ENCODE measurements around the gene ANKRD40. TPM values are rescaled to one million over a fixed set of nuclear protein-coding genes. Genes with fewer than 3 reads are reported as not detected.

The ANKRD40 gene
- total and polyA plus RNA-seq, 4 donors: 6.2 to 15.1 (median 9.7) TPM

GRCh38 chr17:50731575-50732460 is 24.1 kb upstream of the ANKRD40 start:
- WGBS: 77% methylated on average over 7 of the region's 7 CpGs
- H3K4me1 ChIP-seq (ENCODE audit: control insufficient read depth in 4 of 4, insufficient read depth in 4 of 4, low read length in 3 of 4): peaks cover 6 to 24% (median 21%) of the 10 kb centered on the region in 4 donors
- H3K27ac ChIP-seq (ENCODE audit: low read depth in 1 of 2, low read length in 2 of 2): no peak overlapping the region

GRCh38 chr17:50728881-50729765 is 21.4 kb upstream of the ANKRD40 start:
- Histone ChIP-seq H3K27me3 (ENCODE audit: control insufficient read depth in 4 of 4, insufficient read depth in 4 of 4, low read length in 3 of 4) (no peaks in the 10 kb centered on the region), H3K27ac (ENCODE audit: low read depth in 1 of 2, low read length in 2 of 2) (no peak overlapping the region), H3K4me1 (ENCODE audit: control insufficient read depth in 4 of 4, insufficient read depth in 4 of 4, low read length in 3 of 4) (peaks cover 9 to 38% (median 34%) of the 10 kb centered on the region in 4 donors), H3K9ac (ENCODE audit: low read depth in 1 of 2, low read length in 2 of 2) (no peak overlapping the region), H3K4me3 (ENCODE audit: low read depth in 1 of 3, low read length in 3 of 3) (no peak overlapping the region), H3K9me3 (ENCODE audit: control insufficient read depth in 4 of 4, low read length in 3 of 4) (no peaks in the 10 kb centered on the region), H3K36me3 (ENCODE audit: control insufficient read depth in 4 of 4, insufficient read depth in 3 of 4, low read depth in 1 of 4, low read length in 3 of 4) (peaks cover 0 to 3% (median 0%) of the 10 kb centered on the region in 4 donors)
- TF ChIP-seq, protein P1, sequence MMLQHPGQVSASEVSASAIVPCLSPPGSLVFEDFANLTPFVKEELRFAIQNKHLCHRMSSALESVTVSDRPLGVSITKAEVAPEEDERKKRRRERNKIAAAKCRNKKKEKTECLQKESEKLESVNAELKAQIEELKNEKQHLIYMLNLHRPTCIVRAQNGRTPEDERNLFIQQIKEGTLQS (IDR thresholded peaks at IDR 0.05): no peak
- no peak for TF ChIP-seq RXRA (IDR thresholded peaks at IDR 0.05)
- TF ChIP-seq SP1 (IDR thresholded peaks at IDR 0.05): no peak
- no peak for TF ChIP-seq HNF4A (conservative IDR thresholded peaks at IDR 0.05)
- no peak for TF ChIP-seq NR2F2 (IDR thresholded peaks at IDR 0.05)
- TF ChIP-seq, protein P2, sequence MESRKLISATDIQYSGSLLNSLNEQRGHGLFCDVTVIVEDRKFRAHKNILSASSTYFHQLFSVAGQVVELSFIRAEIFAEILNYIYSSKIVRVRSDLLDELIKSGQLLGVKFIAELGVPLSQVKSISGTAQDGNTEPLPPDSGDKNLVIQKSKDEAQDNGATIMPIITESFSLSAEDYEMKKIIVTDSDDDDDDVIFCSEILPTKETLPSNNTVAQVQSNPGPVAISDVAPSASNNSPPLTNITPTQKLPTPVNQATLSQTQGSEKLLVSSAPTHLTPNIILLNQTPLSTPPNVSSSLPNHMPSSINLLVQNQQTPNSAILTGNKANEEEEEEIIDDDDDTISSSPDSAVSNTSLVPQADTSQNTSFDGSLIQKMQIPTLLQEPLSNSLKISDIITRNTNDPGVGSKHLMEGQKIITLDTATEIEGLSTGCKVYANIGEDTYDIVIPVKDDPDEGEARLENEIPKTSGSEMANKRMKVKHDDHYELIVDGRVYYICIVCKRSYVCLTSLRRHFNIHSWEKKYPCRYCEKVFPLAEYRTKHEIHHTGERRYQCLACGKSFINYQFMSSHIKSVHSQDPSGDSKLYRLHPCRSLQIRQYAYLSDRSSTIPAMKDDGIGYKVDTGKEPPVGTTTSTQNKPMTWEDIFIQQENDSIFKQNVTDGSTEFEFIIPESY (IDR thresholded peaks at IDR 0.05): no peak
- no peak for TF ChIP-seq MAX (IDR thresholded peaks at IDR 0.05)
- TF ChIP-seq YY1 (IDR thresholded peaks at IDR 0.05): no peak
- TF ChIP-seq GABPA (IDR thresholded peaks at IDR 0.05 in 1 of 2, conservative IDR thresholded peaks at IDR 0.05 in 1 of 2): no peak
- no peak for DNase-seq (ENCODE audit: low spot score)
- 74% methylated on average over 5 of the region's 5 CpGs for WGBS

More at GRCh38 chr17:50731575-50732460, 24.1 kb upstream of the ANKRD40 start:
- Histone ChIP-seq H3K36me3 (ENCODE audit: control insufficient read depth in 4 of 4, insufficient read depth in 3 of 4, low read depth in 1 of 4, low read length in 3 of 4) (peaks cover 0 to 3% (median under 1%) of the 10 kb centered on the region in 4 donors), H3K4me3 (ENCODE audit: low read depth in 1 of 3, low read length in 3 of 3) (no peak overlapping the region), H3K9ac (ENCODE audit: low read depth in 1 of 2, low read length in 2 of 2) (no peak overlapping the region), H3K9me3 (ENCODE audit: control insufficient read depth in 4 of 4, low read length in 3 of 4) (no peaks in the 10 kb centered on the region), H3K27me3 (ENCODE audit: control insufficient read depth in 4 of 4, insufficient read depth in 4 of 4, low read length in 3 of 4) (no peaks in the 10 kb centered on the region)
- TF ChIP-seq NR2F2 (IDR thresholded peaks at IDR 0.05) (no peak), FOXA2 (IDR thresholded peaks at IDR 0.05) (no peak), SP1 (IDR thresholded peaks at IDR 0.05) (no peak), YY1 (IDR thresholded peaks at IDR 0.05) (no peak), HNF4A (conservative IDR thresholded peaks at IDR 0.05) (no peak), GABPA (IDR thresholded peaks at IDR 0.05 in 1 of 2, conservative IDR thresholded peaks at IDR 0.05 in 1 of 2) (no peak), RXRA (IDR thresholded peaks at IDR 0.05) (no peak), EGR1 (IDR thresholded peaks at IDR 0.05; ENCODE audit: low read depth in 2 of 2) (no peak)
- TF ChIP-seq, protein P1 (IDR thresholded peaks at IDR 0.05): no peak
- TF ChIP-seq, protein P3, sequence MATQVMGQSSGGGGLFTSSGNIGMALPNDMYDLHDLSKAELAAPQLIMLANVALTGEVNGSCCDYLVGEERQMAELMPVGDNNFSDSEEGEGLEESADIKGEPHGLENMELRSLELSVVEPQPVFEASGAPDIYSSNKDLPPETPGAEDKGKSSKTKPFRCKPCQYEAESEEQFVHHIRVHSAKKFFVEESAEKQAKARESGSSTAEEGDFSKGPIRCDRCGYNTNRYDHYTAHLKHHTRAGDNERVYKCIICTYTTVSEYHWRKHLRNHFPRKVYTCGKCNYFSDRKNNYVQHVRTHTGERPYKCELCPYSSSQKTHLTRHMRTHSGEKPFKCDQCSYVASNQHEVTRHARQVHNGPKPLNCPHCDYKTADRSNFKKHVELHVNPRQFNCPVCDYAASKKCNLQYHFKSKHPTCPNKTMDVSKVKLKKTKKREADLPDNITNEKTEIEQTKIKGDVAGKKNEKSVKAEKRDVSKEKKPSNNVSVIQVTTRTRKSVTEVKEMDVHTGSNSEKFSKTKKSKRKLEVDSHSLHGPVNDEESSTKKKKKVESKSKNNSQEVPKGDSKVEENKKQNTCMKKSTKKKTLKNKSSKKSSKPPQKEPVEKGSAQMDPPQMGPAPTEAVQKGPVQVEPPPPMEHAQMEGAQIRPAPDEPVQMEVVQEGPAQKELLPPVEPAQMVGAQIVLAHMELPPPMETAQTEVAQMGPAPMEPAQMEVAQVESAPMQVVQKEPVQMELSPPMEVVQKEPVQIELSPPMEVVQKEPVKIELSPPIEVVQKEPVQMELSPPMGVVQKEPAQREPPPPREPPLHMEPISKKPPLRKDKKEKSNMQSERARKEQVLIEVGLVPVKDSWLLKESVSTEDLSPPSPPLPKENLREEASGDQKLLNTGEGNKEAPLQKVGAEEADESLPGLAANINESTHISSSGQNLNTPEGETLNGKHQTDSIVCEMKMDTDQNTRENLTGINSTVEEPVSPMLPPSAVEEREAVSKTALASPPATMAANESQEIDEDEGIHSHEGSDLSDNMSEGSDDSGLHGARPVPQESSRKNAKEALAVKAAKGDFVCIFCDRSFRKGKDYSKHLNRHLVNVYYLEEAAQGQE (IDR thresholded peaks at IDR 0.05): no peak
- DNase-seq (ENCODE audit: low spot score): no peak

Data from liver (tissue), 9 donors.